ENCODE results near the gene PCIF1. TPM values are rescaled to one million over a fixed set of nuclear protein-coding genes. Genes with fewer than 3 reads are reported as not detected.

The PCIF1 gene
- total RNA-seq, 1 experiment from 2014 or later, result 26.8 TPM

DNA sequence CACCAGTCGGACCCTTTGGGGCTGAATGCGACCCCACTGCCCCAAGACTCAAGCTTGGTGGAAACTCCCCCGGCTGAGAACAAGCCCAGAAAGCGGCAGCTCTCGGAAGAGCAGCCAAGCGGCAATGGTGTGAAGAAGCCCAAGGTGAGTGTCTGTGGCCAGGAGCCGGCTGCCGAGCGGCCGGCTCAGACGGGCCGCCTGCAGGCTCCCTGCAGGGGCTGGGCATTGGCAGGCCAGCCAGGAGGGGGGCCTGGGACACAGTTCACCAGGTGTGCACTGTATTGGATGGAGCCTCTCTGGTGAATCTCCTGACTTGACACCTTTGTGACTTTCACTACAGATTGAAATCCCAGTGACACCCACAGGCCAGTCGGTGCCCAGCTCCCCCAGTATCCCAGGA, 6.0 kb downstream of the PCIF1 start:
- H3K4me3 Mint-ChIP-seq, result no peak overlapping the region
- H3K9me3 Mint-ChIP-seq, result no peaks in the 10 kb centered on the region

More for the DNA sequence above, 6.0 kb downstream of the PCIF1 start:
- H3K27ac Mint-ChIP-seq, result no peak overlapping the region
- H2AFZ ChIP-seq (ENCODE audit: low read length), result no peak overlapping the region
- no peak overlapping the region for H3T11ph ChIP-seq (ENCODE audit: low read length)
- no peaks in the 10 kb centered on the region; the same call in 1 of the 2 replicates for H3K27me3 Mint-ChIP-seq (ENCODE audit: low read depth)
- no peak overlapping the region for H2BK15ac ChIP-seq (ENCODE audit: low read depth, low read length)
- H3K4me2 ChIP-seq (ENCODE audit: insufficient read depth, insufficient read length, low read length), result no peak overlapping the region
- no peaks in the 10 kb centered on the region for H4K20me1 ChIP-seq (ENCODE audit: control insufficient read depth, insufficient read depth, insufficient read length)
- no peak overlapping the region for H3K56ac ChIP-seq (ENCODE audit: insufficient read length, low read depth, low read length)
- H3K18ac ChIP-seq (ENCODE audit: insufficient read length, low read depth, low read length), result no peak overlapping the region
- no peak overlapping the region for H2BK12ac ChIP-seq (ENCODE audit: insufficient read length, low read depth, low read length)
- H2AK5ac ChIP-seq (ENCODE audit: insufficient read length, low read length), result no peak overlapping the region
- no peaks in the 10 kb centered on the region for H3K9me3 ChIP-seq (ENCODE audit: control insufficient read depth, low read depth, low read length)
- H2BK5ac ChIP-seq (ENCODE audit: insufficient read length, low read length), result no peak overlapping the region
- no CpG with 5 or more reads among the region's 13 CpGs for WGBS (ENCODE audit: extremely low coverage, insufficient read length, low lambda C conversion rate)
- DNase-seq, result no peak
- no peak overlapping the region for H2BK120ac ChIP-seq (ENCODE audit: low read depth, low read length, poor library complexity, severe bottlenecking)
- peaks cover 3% of the 10 kb centered on the region for H3K23me2 ChIP-seq (ENCODE audit: insufficient read length, low read depth, low read length, poor library complexity, severe bottlenecking)
- no peak overlapping the region for H3K9ac ChIP-seq (ENCODE audit: extremely low read depth, insufficient read length, low read length)
- peaks cover 22 to 28% of the 10 kb centered on the region in 2 experiments for H3K4me1 Mint-ChIP-seq
- no peaks in the 10 kb centered on the region for H3K79me1 ChIP-seq (ENCODE audit: insufficient read depth, low read depth, low read length, poor library complexity, severe bottlenecking)
- H2BK20ac ChIP-seq (ENCODE audit: low read depth, low read length, poor library complexity, severe bottlenecking), result no peak overlapping the region
- no peak overlapping the region for H3K27ac ChIP-seq (ENCODE audit: insufficient read length, low read depth, low read length)
- H3K27me3 ChIP-seq (ENCODE audit: insufficient read depth, low read length), result no peaks in the 10 kb centered on the region
- no peak overlapping the region for H4K8ac ChIP-seq (replicated peaks; ENCODE audit: insufficient read length, low read depth, low read length)
- H3K4me1 ChIP-seq (ENCODE audit: insufficient read depth, low read length), result peaks cover 11% of the 10 kb centered on the region
- H3K36me3 Mint-ChIP-seq (ENCODE audit: insufficient read depth in 1 of 3, low read depth in 3 of 3), result peaks cover 26 to 68% (median 55%) of the 10 kb centered on the region in 3 experiments
- no peak overlapping the region for H4K5ac ChIP-seq (ENCODE audit: insufficient read length, low read depth, low read length)
- no peak overlapping the region for H3K4ac ChIP-seq (ENCODE audit: low read depth, low read length)
- TF ChIP-seq, protein P1, sequence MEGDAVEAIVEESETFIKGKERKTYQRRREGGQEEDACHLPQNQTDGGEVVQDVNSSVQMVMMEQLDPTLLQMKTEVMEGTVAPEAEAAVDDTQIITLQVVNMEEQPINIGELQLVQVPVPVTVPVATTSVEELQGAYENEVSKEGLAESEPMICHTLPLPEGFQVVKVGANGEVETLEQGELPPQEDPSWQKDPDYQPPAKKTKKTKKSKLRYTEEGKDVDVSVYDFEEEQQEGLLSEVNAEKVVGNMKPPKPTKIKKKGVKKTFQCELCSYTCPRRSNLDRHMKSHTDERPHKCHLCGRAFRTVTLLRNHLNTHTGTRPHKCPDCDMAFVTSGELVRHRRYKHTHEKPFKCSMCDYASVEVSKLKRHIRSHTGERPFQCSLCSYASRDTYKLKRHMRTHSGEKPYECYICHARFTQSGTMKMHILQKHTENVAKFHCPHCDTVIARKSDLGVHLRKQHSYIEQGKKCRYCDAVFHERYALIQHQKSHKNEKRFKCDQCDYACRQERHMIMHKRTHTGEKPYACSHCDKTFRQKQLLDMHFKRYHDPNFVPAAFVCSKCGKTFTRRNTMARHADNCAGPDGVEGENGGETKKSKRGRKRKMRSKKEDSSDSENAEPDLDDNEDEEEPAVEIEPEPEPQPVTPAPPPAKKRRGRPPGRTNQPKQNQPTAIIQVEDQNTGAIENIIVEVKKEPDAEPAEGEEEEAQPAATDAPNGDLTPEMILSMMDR (conservative IDR thresholded peaks at IDR 0.05), result no peak
- H3K79me2 ChIP-seq (ENCODE audit: insufficient read depth, low read length), result peaks cover 4% of the 10 kb centered on the region; the same call in 1 of the 2 replicates
- no peak overlapping the region for H3K14ac ChIP-seq (ENCODE audit: insufficient read depth, low read length)
- H3K23ac ChIP-seq (ENCODE audit: insufficient read length, low read depth, low read length), result no peak overlapping the region
- no peak overlapping the region for H4K91ac ChIP-seq (ENCODE audit: insufficient read length, low read depth, low read length)
